Caco-2 (cell line): ENCODE measurements around the gene R3HCC1L. TPM values are rescaled to one million over a fixed set of nuclear protein-coding genes. Genes with fewer than 3 reads are reported as not detected.
"Not testable (repeated sequence)": the region's sequence is repeated elsewhere in the genome, so short reads cannot be mapped to it uniquely, and the experiment has no call there.

ENCODE experiments used
- BruUV-seq: library from RNA; stranded (reverse); fragments of 400-500 nt; replicated peaks from 2 replicates; lab custom pipeline; 2021; lab: Mats Ljungman, UMichigan
- CTCF ChIA-PET: fragments of 300-600 bp; sonication (Branson Sonifier 250); formaldehyde crosslinking; loops from one replicate; lab custom pipeline; 2022; ENCODE audit warnings: antibody characterized with exemption; lab: Charles Lee
- POLR2A ChIA-PET: fragments of 300-600 bp; sonication (Branson Sonifier 250); formaldehyde crosslinking; loops from one replicate; lab custom pipeline; 2022; ENCODE audit warnings: antibody characterized with exemption; lab: Charles Lee
- DNase-seq, 2 experiments: peaks; one replicate each; pipeline versions ENCODE4 v3.0.0 to v3.0.0-alpha.2; 2020 to 2022
- H3K27me3 ChIP-seq: replicated peaks from 2 replicates; pipeline ENCODE4 v1.6.0; 2011; ENCODE audit warnings: low read length; ENCODE audit not compliant: control insufficient read depth, insufficient read depth
- H3K36me3 ChIP-seq: 2 replicates; pipeline ENCODE4 v1.5.1; 2011; ENCODE audit warnings: low read length; ENCODE audit not compliant: control insufficient read depth, insufficient read depth
- H3K4me1 ChIP-seq: fragments of 250-450 bp; sonication (Bioruptor Pico); 2 replicates; pipeline ENCODE4 v1.5.1; 2020; ENCODE audit warnings: mild to moderate bottlenecking
- H3K4me3 ChIP-seq: 2 replicates; pipeline ENCODE4 v1.5.1; 2011; ENCODE audit warnings: low read depth, mild to moderate bottlenecking, control low read depth, low read length
- H3K9me3 ChIP-seq: fragments of 250-450 bp; sonication (Bioruptor Pico); 2 replicates; pipeline ENCODE4 v1.5.1; 2020; ENCODE audit warnings: mild to moderate bottlenecking, moderate library complexity
- H3K27ac Mint-ChIP-seq: one replicate; pipeline ENCODE4 v1.8.0; 2022; ENCODE audit warnings: mixed read lengths; ENCODE audit not compliant: unreplicated experiment
- H3K27me3 Mint-ChIP-seq: one replicate; pipeline ENCODE4 v1.8.0; 2022; ENCODE audit warnings: mixed read lengths; ENCODE audit not compliant: insufficient read depth, unreplicated experiment
- H3K36me3 Mint-ChIP-seq: one replicate; pipeline ENCODE4 v1.8.0; 2022; ENCODE audit warnings: mild to moderate bottlenecking, mixed read lengths; ENCODE audit not compliant: insufficient read depth, unreplicated experiment
- H3K4me1 Mint-ChIP-seq: one replicate; pipeline ENCODE4 v1.8.0; 2022; ENCODE audit warnings: low read depth, mixed read lengths; ENCODE audit not compliant: unreplicated experiment
- H3K4me3 Mint-ChIP-seq: one replicate; pipeline ENCODE4 v1.8.0; 2022; ENCODE audit warnings: mild to moderate bottlenecking, moderate library complexity, mixed read lengths; ENCODE audit not compliant: unreplicated experiment
- H3K9me3 Mint-ChIP-seq: one replicate; pipeline ENCODE4 v1.8.0; 2022; ENCODE audit warnings: mixed read lengths; ENCODE audit not compliant: unreplicated experiment
- intact Hi-C: fragments of 100-400 bp; cut with micrococcal nuclease; formaldehyde crosslinking; loops from one replicate; pipeline ENCODE4 v1.10.0; 2022; ENCODE audit not compliant: unreplicated experiment
- total RNA-seq: library from RNA; stranded (reverse); gene quantifications from 2 replicates; pipeline ENCODE4 v1.2.3, GENCODE V29; 2022
- TF ChIP-seq, protein P1 (sequence below), 2 experiments: fragments of 200-600 bp in 1 of 2; IDR thresholded peaks; 1 replicate in 1 of 2; 2 replicates in 1 of 2; pipeline versions ENCODE4 v1.5.1 to v1.8.0; 2011 to 2022; ENCODE audit warnings: antibody characterized with exemption in 1 of 2, control low read depth in 1 of 2, inconsistent platforms in 1 of 2, low read depth in 1 of 2, low read length in 1 of 2, mild to moderate bottlenecking in 1 of 2, moderate library complexity in 1 of 2; ENCODE audit not compliant: insufficient read depth in 1 of 2, severe bottlenecking in 1 of 2, unreplicated experiment in 1 of 2

R3HCC1L gene
- total RNA-seq, 1 experiment from 2014 or later: 16.5 TPM

DNA sequence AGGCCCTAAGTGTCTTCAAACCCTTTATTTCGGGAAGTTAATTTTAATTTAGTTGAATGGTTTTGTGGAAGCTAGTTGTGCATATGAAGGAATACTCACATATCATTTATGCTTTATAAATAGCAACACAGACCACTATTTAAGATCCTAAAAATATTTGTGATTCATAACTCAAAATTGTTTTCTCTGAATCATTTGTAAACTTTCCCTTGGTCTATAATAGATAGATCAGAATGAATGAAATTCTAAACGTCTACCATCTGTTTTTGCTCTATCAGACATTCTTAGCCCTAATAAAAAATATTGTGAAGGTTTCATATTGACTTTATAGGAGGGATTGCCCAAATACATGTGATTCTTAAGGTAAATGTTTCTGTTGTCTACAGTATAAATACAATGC, 90.1 kb downstream of the R3HCC1L start:
- Histone ChIP-seq H3K4me1 (no peaks in the 10 kb centered on the region), H3K27me3 (no peaks in the 10 kb centered on the region), H3K9me3 (no peaks in the 10 kb centered on the region; the same call in none of the 2 replicates), H3K4me3 (no peak overlapping the region), H3K36me3 (no peaks in the 10 kb centered on the region)
- Mint-ChIP-seq H3K9me3 (peaks cover 16% of the 10 kb centered on the region), H3K36me3 (no peaks in the 10 kb centered on the region), H3K27ac (no peak overlapping the region), H3K27me3 (no peaks in the 10 kb centered on the region), H3K4me3 (no peak overlapping the region), H3K4me1 (no peaks in the 10 kb centered on the region)
- BruUV-seq: no TSS peak
- ChIA-PET CTCF (no interaction called here), POLR2A (no interaction called here)
- DNase-seq: no peak
- TF ChIP-seq, protein P1, sequence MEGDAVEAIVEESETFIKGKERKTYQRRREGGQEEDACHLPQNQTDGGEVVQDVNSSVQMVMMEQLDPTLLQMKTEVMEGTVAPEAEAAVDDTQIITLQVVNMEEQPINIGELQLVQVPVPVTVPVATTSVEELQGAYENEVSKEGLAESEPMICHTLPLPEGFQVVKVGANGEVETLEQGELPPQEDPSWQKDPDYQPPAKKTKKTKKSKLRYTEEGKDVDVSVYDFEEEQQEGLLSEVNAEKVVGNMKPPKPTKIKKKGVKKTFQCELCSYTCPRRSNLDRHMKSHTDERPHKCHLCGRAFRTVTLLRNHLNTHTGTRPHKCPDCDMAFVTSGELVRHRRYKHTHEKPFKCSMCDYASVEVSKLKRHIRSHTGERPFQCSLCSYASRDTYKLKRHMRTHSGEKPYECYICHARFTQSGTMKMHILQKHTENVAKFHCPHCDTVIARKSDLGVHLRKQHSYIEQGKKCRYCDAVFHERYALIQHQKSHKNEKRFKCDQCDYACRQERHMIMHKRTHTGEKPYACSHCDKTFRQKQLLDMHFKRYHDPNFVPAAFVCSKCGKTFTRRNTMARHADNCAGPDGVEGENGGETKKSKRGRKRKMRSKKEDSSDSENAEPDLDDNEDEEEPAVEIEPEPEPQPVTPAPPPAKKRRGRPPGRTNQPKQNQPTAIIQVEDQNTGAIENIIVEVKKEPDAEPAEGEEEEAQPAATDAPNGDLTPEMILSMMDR (IDR thresholded peaks at IDR 0.05; ENCODE audit: insufficient read depth in 1 of 2, low read depth in 1 of 2, low read length in 1 of 2, severe bottlenecking in 1 of 2, unreplicated experiment in 1 of 2): no peak
- intact Hi-C loops: no loop called here

DNA sequence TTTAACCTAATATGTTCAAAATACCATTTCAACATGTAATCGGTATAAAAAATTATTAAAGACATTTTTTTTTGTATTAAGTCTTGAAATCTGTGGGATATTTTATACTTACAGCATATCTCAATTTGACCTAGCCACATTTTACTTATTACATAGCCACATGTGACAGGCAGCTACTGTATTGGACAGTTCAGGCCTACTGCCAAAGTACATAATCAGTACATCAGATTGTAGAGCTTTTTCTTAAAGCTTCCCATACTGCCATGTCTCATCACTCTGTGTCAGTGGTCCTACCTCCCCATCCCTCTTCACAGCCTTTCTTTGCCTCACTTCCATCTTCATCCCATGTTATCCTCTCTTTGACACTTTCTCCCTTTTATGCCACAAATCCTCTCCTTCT, 90.5 kb downstream of the R3HCC1L start:
- Mint-ChIP-seq H3K36me3 (no peaks in the 10 kb centered on the region), H3K27me3 (no peaks in the 10 kb centered on the region), H3K9me3 (peaks cover 11% of the 10 kb centered on the region), H3K4me3 (no peak overlapping the region), H3K4me1 (no peaks in the 10 kb centered on the region), H3K27ac (no peak overlapping the region)
- no peaks in the 10 kb centered on the region for H3K4me1 ChIP-seq
- TF ChIP-seq, protein P1 (IDR thresholded peaks at IDR 0.05; ENCODE audit: insufficient read depth in 1 of 2, low read depth in 1 of 2, low read length in 1 of 2, severe bottlenecking in 1 of 2, unreplicated experiment in 1 of 2): no peak
- ChIA-PET POLR2A (no interaction called here), CTCF (no interaction called here)
- no peak for DNase-seq
- no peak overlapping the region for H3K4me3 ChIP-seq
- no TSS peak for BruUV-seq
- intact Hi-C loops: no loop called here
- H3K27me3 ChIP-seq: no peaks in the 10 kb centered on the region
- no peaks in the 10 kb centered on the region for H3K36me3 ChIP-seq
- no peaks in the 10 kb centered on the region; the same call in none of the 2 replicates for H3K9me3 ChIP-seq

DNA sequence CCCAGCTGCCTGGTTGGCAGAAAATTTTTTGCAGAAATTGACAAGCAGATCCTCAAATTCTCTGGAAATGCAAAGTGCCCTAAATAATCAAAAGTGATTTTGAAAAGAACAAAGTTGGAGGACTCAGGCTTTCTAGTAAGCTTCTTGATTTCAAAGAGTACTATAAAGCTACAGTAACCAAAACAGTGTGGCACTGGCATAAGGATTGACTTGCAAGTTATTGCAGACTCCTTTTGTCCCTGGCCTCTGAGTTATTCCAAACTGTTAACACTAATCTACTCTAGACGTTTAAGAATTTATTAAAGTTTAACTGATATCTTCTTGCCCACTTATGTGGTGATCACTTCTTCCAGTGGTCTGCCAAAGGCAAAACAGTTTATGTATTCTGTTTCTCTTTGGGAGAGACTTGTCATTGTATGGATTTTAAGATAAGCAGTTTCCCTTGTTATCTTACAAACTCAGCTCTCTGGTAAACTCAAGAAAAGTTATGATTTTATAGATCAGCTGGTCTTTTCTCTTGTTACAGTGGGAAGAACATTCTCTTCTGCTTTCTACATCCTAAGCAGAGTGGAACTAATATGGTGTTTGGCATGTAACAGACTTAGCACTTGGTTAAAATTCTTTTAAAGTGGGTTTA, 92.2 kb downstream of the R3HCC1L start:
- intact Hi-C loops: no loop called here
- no peaks in the 10 kb centered on the region for H3K27me3 Mint-ChIP-seq
- Histone ChIP-seq H3K4me3 (no peak overlapping the region), H3K9me3 (no peaks in the 10 kb centered on the region; the same call in 1 of the 2 replicates), H3K36me3 (no peaks in the 10 kb centered on the region), H3K27me3 (no peaks in the 10 kb centered on the region), H3K4me1 (no peaks in the 10 kb centered on the region)
- peaks cover 10% of the 10 kb centered on the region for H3K36me3 Mint-ChIP-seq
- H3K9me3 Mint-ChIP-seq: peaks cover 10% of the 10 kb centered on the region
- ChIA-PET POLR2A (no interaction called here), CTCF (interaction anchor here (0.6 kb wide), 1 partner anchor 43 kb away, joined by 5 read pairs; no protein-coding TSS in a partner anchor)
- H3K4me1 Mint-ChIP-seq: no peaks in the 10 kb centered on the region
- no peak for DNase-seq
- H3K27ac Mint-ChIP-seq: no peak overlapping the region
- TF ChIP-seq, protein P1 (IDR thresholded peaks at IDR 0.05; ENCODE audit: insufficient read depth in 1 of 2, low read depth in 1 of 2, low read length in 1 of 2, severe bottlenecking in 1 of 2, unreplicated experiment in 1 of 2): no peak
- H3K4me3 Mint-ChIP-seq: no peak overlapping the region
- no TSS peak for BruUV-seq

DNA sequence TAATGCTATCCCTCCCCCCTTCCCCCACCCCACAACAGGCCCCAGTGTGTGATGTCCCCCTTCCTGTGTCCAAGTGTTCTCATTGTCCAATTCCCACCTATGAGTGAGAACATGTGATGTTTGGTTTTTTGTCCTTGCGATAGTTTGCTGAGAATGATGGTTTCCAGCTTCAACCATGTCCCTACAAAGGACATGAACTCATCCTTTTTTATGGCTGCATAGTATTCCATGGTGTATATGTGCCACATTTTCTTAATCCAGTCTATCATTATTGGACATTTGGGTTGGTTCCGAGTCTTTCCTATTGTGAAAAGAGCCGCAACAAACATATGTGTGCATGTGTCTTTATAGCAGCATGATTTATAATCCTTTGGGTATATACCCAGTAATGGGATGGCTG, 93.3 kb downstream of the R3HCC1L start:
- DNase-seq, H3K4me1 ChIP-seq, H3K4me3 Mint-ChIP-seq, BruUV-seq, POLR2A ChIA-PET, H3K4me3 ChIP-seq, H3K27ac Mint-ChIP-seq, intact Hi-C loops, H3K27me3 Mint-ChIP-seq, H3K9me3 Mint-ChIP-seq, CTCF ChIA-PET, H3K9me3 ChIP-seq, H3K27me3 ChIP-seq, H3K4me1 Mint-ChIP-seq, H3K36me3 ChIP-seq: not testable (repeated sequence)
- H3K36me3 Mint-ChIP-seq: peaks cover 10% of the 10 kb centered on the region

DNA sequence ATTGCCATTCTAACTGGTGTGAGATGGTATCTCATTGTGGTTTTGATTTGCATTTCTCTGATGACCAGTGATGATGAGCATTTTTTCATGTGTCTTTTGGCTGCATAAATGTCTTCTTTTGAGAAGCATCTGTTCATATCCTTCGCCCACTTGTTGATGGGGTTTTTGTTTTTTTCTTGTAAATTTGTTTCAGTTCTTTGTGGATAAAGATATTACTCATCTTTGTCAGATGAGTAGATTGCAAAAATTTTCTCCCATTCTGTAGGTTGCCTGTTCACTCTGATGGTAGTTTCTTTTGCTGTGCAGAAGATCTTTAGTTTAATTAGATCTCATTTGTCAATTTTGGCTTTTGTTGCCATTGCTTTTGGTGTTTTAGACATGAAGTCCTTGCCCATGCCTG, 93.8 kb downstream of the R3HCC1L start:
- H3K27me3 Mint-ChIP-seq, H3K4me1 ChIP-seq, DNase-seq, H3K9me3 Mint-ChIP-seq, CTCF ChIA-PET, intact Hi-C loops, BruUV-seq, H3K9me3 ChIP-seq, H3K4me3 ChIP-seq, POLR2A ChIA-PET, H3K4me1 Mint-ChIP-seq, H3K27ac Mint-ChIP-seq, H3K27me3 ChIP-seq, H3K36me3 ChIP-seq, H3K4me3 Mint-ChIP-seq: not testable (repeated sequence)
- H3K36me3 Mint-ChIP-seq: peaks cover 10% of the 10 kb centered on the region
